ENCODE data around the gene CHRNA7.
"Not testable (repeated sequence)": the region's sequence is repeated elsewhere in the genome, so short reads cannot be mapped to it uniquely, and the experiment has no call there.

DNA sequence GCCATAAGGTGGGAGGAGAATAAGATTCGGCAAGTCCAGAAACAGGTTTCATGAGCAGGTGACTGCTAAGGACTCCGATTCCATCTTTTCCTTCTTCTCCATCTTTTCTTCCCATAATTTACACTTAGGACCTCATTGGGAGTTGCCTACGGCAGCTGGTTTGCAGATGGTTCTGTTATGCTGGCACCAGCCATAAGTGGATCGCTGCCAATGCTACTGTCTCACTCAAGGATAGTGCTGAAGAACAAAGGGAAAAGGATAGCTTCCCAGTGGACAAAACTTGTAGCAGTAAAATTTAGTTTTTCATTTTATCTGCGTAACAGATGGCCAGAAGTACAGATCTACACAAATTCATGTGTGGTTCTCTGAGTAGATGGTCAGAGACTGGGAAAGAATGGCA lies 178.8 kb downstream of the CHRNA7 start:
- TF ChIP-seq EZH2 (IDR thresholded peaks at IDR 0.05; ENCODE audit: borderline replicate concordance, low read depth, low read length, severe bottlenecking): not testable (repeated sequence)
- TF ChIP-seq, protein P1, sequence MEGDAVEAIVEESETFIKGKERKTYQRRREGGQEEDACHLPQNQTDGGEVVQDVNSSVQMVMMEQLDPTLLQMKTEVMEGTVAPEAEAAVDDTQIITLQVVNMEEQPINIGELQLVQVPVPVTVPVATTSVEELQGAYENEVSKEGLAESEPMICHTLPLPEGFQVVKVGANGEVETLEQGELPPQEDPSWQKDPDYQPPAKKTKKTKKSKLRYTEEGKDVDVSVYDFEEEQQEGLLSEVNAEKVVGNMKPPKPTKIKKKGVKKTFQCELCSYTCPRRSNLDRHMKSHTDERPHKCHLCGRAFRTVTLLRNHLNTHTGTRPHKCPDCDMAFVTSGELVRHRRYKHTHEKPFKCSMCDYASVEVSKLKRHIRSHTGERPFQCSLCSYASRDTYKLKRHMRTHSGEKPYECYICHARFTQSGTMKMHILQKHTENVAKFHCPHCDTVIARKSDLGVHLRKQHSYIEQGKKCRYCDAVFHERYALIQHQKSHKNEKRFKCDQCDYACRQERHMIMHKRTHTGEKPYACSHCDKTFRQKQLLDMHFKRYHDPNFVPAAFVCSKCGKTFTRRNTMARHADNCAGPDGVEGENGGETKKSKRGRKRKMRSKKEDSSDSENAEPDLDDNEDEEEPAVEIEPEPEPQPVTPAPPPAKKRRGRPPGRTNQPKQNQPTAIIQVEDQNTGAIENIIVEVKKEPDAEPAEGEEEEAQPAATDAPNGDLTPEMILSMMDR (IDR thresholded peaks at IDR 0.05; ENCODE audit: borderline replicate concordance, extremely low read depth, low read length, poor library complexity, severe bottlenecking): not testable (repeated sequence)
